Glutamatergic neuron (in vitro differentiated cells): ENCODE data around the gene FAM222A. TPM values are rescaled to one million over a fixed set of nuclear protein-coding genes. Genes with fewer than 3 reads are reported as not detected.

ENCODE experiments used
- DNase-seq: peaks from one replicate; pipeline ENCODE4 v3.0.0; 2022
- H3K27ac Mint-ChIP-seq: one replicate; pipeline ENCODE4 v1.8.0; 2020; ENCODE audit warnings: mild to moderate bottlenecking, mixed read lengths, inconsistent platforms; ENCODE audit not compliant: unreplicated experiment
- H3K27me3 Mint-ChIP-seq: one replicate; pipeline ENCODE4 v1.8.0; 2020; ENCODE audit warnings: mild to moderate bottlenecking, moderate library complexity, mixed read lengths, inconsistent platforms; ENCODE audit not compliant: unreplicated experiment
- H3K36me3 Mint-ChIP-seq: one replicate; pipeline ENCODE4 v1.8.0; 2020; ENCODE audit warnings: mild to moderate bottlenecking, mixed read lengths, inconsistent platforms; ENCODE audit not compliant: unreplicated experiment
- H3K4me1 Mint-ChIP-seq: one replicate; pipeline ENCODE4 v1.8.0; 2020; ENCODE audit warnings: mild to moderate bottlenecking, low read depth, mixed read lengths, inconsistent platforms; ENCODE audit not compliant: unreplicated experiment
- H3K4me3 Mint-ChIP-seq: one replicate; pipeline ENCODE4 v1.8.0; 2020; ENCODE audit warnings: mild to moderate bottlenecking, mixed read lengths, inconsistent platforms; ENCODE audit not compliant: unreplicated experiment
- H3K9me3 Mint-ChIP-seq: one replicate; pipeline ENCODE4 v1.8.0; 2020; ENCODE audit warnings: mild to moderate bottlenecking, moderate library complexity, mixed read lengths, inconsistent platforms; ENCODE audit not compliant: unreplicated experiment
- CTCF ChIP-seq: fragments of 200-600 bp; sonication (generic); IDR thresholded peaks from one replicate; pipeline ENCODE4 v1.5.0; 2021; ENCODE audit not compliant: partially characterized antibody, unreplicated experiment
- total RNA-seq: library from RNA; stranded (reverse); fragmentation: NEBNext Ultra II Directional; extraction: Animal tissue kit (Norgen Biotek cat#: 25700); gene quantifications from one replicate; pipeline ENCODE4 v1.2.1, GENCODE V29; 2021; ENCODE audit not compliant: unreplicated experiment

Gene FAM222A
- total RNA-seq, 1 donor from 2014 or later: 18.1 TPM

- no peak for DNase-seq
- Mint-ChIP-seq H3K4me3 (no peak overlapping the region), H3K27ac (no peak overlapping the region), H3K27me3 (no peaks in the 10 kb centered on the region), H3K4me1 (peaks cover 2% of the 10 kb centered on the region), H3K36me3 (no peaks in the 10 kb centered on the region), H3K9me3 (peaks cover 3% of the 10 kb centered on the region)
- TF ChIP-seq CTCF: no peak
These were observed 100.3 kb downstream of the FAM222A start for GRCh38 chr12:109813810-109814416.

GRCh38 chr12:109814600-109815150, 101.0 kb downstream of the FAM222A start:
- TF ChIP-seq CTCF: no peak
- no peak for DNase-seq
- H3K4me3 Mint-ChIP-seq: no peak overlapping the region

GRCh38 chr12:109815225-109815624, 101.6 kb downstream of the FAM222A start:
- Mint-ChIP-seq H3K4me3 (no peak overlapping the region), H3K27me3 (peaks cover 3% of the 10 kb centered on the region), H3K36me3 (no peaks in the 10 kb centered on the region), H3K4me1 (peaks cover 2% of the 10 kb centered on the region), H3K9me3 (peaks cover 3% of the 10 kb centered on the region), H3K27ac (no peak overlapping the region)
- TF ChIP-seq CTCF: no peak
- DNase-seq: no peak

More at GRCh38 chr12:109814600-109815150, 101.0 kb downstream of the FAM222A start:
- peaks cover 3% of the 10 kb centered on the region for H3K9me3 Mint-ChIP-seq
- H3K27ac Mint-ChIP-seq: no peak overlapping the region
- no peaks in the 10 kb centered on the region for H3K27me3 Mint-ChIP-seq
- peaks cover 2% of the 10 kb centered on the region for H3K4me1 Mint-ChIP-seq
- H3K36me3 Mint-ChIP-seq: no peaks in the 10 kb centered on the region

GRCh38 chr12:109815757-109816617, 102.4 kb downstream of the FAM222A start:
- Mint-ChIP-seq H3K36me3 (no peaks in the 10 kb centered on the region), H3K27ac (no peak overlapping the region), H3K4me1 (peaks cover 2% of the 10 kb centered on the region), H3K4me3 (no peak overlapping the region), H3K9me3 (peaks cover 3% of the 10 kb centered on the region), H3K27me3 (peaks cover 3% of the 10 kb centered on the region)
- no peak for TF ChIP-seq CTCF
- no peak for DNase-seq
